Nucleus accumbens (tissue), 56 donors: ENCODE results near the gene RTN4.

Experiments used
- DNase-seq, 56 donors: peaks; one replicate each; lab custom pipeline; 2025; lab: John Stamatoyannopoulos, UW

The RTN4 gene

GRCh38 chr2:54955358-54956110, 94.7 kb downstream of the RTN4 start:
- DNase-seq = no peak

- peak in 20 of 56 donors; percentile 18 to 79 (median 44) for DNase-seq
These were observed 95.4 kb downstream of the RTN4 start for GRCh38 chr2:54954705-54955357.

GRCh38 chr2:54954158-54954557, 96.1 kb downstream of the RTN4 start:
- no peak for DNase-seq

- DNase-seq = no peak
These were observed 97.2 kb downstream of the RTN4 start for GRCh38 chr2:54952978-54953456.

GRCh38 chr2:54952425-54952824, 97.8 kb downstream of the RTN4 start:
- no peak for DNase-seq

- no peak for DNase-seq
These were observed 99.4 kb downstream of the RTN4 start for GRCh38 chr2:54950811-54951210.

GRCh38 chr2:54949431-54949830, 100.8 kb downstream of the RTN4 start:
- no peak for DNase-seq

GRCh38 chr2:54948120-54948519, 102.1 kb downstream of the RTN4 start:
- DNase-seq = no peak

GRCh38 chr2:54947646-54948045, 102.6 kb downstream of the RTN4 start:
- peak in 18 of 56 donors; percentile 17 to 68 (median 40) for DNase-seq

GRCh38 chr2:54947136-54947535, 103.1 kb downstream of the RTN4 start:
- peak in 27 of 56 donors; percentile 8 to 68 (median 42) for DNase-seq

GRCh38 chr2:54946220-54946805, 103.9 kb downstream of the RTN4 start:
- DNase-seq = peak in 13 of 56 donors; percentile 44 to 77 (median 63)

- peak in 48 of 56 donors; percentile 22 to 77 (median 58) for DNase-seq
These were observed 104.6 kb downstream of the RTN4 start for GRCh38 chr2:54945391-54946219.

- DNase-seq = no peak
These were observed 105.4 kb downstream of the RTN4 start for GRCh38 chr2:54944724-54945326.

- peak in 10 of 56 donors; percentile 17 to 39 (median 26) for DNase-seq
These were observed 107.9 kb downstream of the RTN4 start for GRCh38 chr2:54942373-54942772.

GRCh38 chr2:54941248-54941984, 108.8 kb downstream of the RTN4 start:
- peak in 22 of 56 donors; percentile 15 to 60 (median 28) for DNase-seq

GRCh38 chr2:54940723-54941122, 109.5 kb downstream of the RTN4 start:
- DNase-seq = no peak

- no peak for DNase-seq
These were observed 110.7 kb downstream of the RTN4 start for GRCh38 chr2:54939446-54940118.

GRCh38 chr2:54936766-54937165, 113.5 kb downstream of the RTN4 start:
- no peak for DNase-seq

GRCh38 chr2:54935389-54935788, 114.9 kb downstream of the RTN4 start:
- DNase-seq = no peak
